Measurements from ENCODE around the gene VPS33A. TPM values are rescaled to one million over a fixed set of nuclear protein-coding genes. Genes with fewer than 3 reads are reported as not detected.

Gene VPS33A
- total and polyA plus RNA-seq, 4 donors = 6.4 to 14.9 (median 10.0) TPM

DNA sequence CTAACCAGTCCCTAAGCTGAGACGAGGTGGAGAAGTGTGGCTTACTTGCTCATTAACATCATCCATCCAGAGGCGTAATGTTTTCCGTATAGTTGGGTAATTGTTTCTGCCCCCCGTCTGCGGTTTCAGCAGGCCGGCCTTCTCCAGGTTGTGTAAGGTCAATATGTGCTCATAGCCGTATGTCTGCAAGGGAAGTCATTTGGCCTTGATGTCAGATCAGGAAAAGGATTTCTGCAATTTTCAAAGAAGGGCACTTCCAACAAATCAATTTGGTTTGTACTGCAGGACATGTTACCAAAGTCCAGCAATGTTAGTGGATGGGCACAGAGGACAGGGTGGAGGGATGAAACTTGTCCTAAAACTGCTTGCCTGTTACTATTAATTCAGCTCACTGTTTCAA, 30.6 kb downstream of the VPS33A start:
- Histone ChIP-seq H3K36me3 (ENCODE audit: control insufficient read depth in 4 of 4, insufficient read depth in 3 of 4, low read depth in 1 of 4, low read length in 3 of 4) (peaks cover 0 to 23% (median 17%) of the 10 kb centered on the region in 4 donors), H3K9me3 (ENCODE audit: control insufficient read depth in 4 of 4, low read length in 3 of 4) (no peaks in the 10 kb centered on the region), H3K27me3 (ENCODE audit: control insufficient read depth in 4 of 4, insufficient read depth in 4 of 4, low read length in 3 of 4) (no peaks in the 10 kb centered on the region), H3K27ac (ENCODE audit: low read depth in 1 of 2, low read length in 2 of 2) (peak overlapping the region; percentile 12 to 58), H3K4me3 (ENCODE audit: low read depth in 1 of 3, low read length in 3 of 3) (no peak overlapping the region), H3K9ac (ENCODE audit: low read depth in 1 of 2, low read length in 2 of 2) (no peak overlapping the region), H3K4me1 (ENCODE audit: control insufficient read depth in 4 of 4, insufficient read depth in 4 of 4, low read length in 3 of 4) (peaks cover 0 to 10% (median 6%) of the 10 kb centered on the region in 4 donors)
- WGBS = 43% methylated on average over 7 of the region's 7 CpGs
- no peak for DNase-seq (ENCODE audit: low spot score)
- TF ChIP-seq FOXA2 (IDR thresholded peaks at IDR 0.05) (no peak), JUND (IDR thresholded peaks at IDR 0.05) (peak; percentile 34 to 35), TAF1 (conservative IDR thresholded peaks at IDR 0.05) (no peak), EGR1 (IDR thresholded peaks at IDR 0.05; ENCODE audit: low read depth in 2 of 2) (no peak), SP1 (IDR thresholded peaks at IDR 0.05) (peak; percentile 81), GABPA (IDR thresholded peaks at IDR 0.05 in 1 of 2, conservative IDR thresholded peaks at IDR 0.05 in 1 of 2) (peak in 1 of 2 donors; percentile 41), RXRA (IDR thresholded peaks at IDR 0.05) (peak; percentile 74 to 82), NR2F2 (IDR thresholded peaks at IDR 0.05) (no peak), FOXA1 (IDR thresholded peaks at IDR 0.05) (no peak), HNF4A (conservative IDR thresholded peaks at IDR 0.05) (peak; percentile 89 to 93), RAD21 (IDR thresholded peaks at IDR 0.05) (peak in 1 of 2 donors; percentile 24), HNF4G (IDR thresholded peaks at IDR 0.05) (peak; percentile 73), YY1 (IDR thresholded peaks at IDR 0.05) (no peak)
- TF ChIP-seq, protein P1, sequence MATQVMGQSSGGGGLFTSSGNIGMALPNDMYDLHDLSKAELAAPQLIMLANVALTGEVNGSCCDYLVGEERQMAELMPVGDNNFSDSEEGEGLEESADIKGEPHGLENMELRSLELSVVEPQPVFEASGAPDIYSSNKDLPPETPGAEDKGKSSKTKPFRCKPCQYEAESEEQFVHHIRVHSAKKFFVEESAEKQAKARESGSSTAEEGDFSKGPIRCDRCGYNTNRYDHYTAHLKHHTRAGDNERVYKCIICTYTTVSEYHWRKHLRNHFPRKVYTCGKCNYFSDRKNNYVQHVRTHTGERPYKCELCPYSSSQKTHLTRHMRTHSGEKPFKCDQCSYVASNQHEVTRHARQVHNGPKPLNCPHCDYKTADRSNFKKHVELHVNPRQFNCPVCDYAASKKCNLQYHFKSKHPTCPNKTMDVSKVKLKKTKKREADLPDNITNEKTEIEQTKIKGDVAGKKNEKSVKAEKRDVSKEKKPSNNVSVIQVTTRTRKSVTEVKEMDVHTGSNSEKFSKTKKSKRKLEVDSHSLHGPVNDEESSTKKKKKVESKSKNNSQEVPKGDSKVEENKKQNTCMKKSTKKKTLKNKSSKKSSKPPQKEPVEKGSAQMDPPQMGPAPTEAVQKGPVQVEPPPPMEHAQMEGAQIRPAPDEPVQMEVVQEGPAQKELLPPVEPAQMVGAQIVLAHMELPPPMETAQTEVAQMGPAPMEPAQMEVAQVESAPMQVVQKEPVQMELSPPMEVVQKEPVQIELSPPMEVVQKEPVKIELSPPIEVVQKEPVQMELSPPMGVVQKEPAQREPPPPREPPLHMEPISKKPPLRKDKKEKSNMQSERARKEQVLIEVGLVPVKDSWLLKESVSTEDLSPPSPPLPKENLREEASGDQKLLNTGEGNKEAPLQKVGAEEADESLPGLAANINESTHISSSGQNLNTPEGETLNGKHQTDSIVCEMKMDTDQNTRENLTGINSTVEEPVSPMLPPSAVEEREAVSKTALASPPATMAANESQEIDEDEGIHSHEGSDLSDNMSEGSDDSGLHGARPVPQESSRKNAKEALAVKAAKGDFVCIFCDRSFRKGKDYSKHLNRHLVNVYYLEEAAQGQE (IDR thresholded peaks at IDR 0.05) = no peak
- TF ChIP-seq, protein P2, sequence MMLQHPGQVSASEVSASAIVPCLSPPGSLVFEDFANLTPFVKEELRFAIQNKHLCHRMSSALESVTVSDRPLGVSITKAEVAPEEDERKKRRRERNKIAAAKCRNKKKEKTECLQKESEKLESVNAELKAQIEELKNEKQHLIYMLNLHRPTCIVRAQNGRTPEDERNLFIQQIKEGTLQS (IDR thresholded peaks at IDR 0.05) = no peak
- TF ChIP-seq, protein P3, sequence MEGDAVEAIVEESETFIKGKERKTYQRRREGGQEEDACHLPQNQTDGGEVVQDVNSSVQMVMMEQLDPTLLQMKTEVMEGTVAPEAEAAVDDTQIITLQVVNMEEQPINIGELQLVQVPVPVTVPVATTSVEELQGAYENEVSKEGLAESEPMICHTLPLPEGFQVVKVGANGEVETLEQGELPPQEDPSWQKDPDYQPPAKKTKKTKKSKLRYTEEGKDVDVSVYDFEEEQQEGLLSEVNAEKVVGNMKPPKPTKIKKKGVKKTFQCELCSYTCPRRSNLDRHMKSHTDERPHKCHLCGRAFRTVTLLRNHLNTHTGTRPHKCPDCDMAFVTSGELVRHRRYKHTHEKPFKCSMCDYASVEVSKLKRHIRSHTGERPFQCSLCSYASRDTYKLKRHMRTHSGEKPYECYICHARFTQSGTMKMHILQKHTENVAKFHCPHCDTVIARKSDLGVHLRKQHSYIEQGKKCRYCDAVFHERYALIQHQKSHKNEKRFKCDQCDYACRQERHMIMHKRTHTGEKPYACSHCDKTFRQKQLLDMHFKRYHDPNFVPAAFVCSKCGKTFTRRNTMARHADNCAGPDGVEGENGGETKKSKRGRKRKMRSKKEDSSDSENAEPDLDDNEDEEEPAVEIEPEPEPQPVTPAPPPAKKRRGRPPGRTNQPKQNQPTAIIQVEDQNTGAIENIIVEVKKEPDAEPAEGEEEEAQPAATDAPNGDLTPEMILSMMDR (IDR thresholded peaks at IDR 0.05; ENCODE audit: low read depth, low read length, missing input control) = no peak
- TF ChIP-seq, protein P4, sequence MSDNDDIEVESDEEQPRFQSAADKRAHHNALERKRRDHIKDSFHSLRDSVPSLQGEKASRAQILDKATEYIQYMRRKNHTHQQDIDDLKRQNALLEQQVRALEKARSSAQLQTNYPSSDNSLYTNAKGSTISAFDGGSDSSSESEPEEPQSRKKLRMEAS (IDR thresholded peaks at IDR 0.05) = peak; percentile 38
- TF ChIP-seq, protein P5, sequence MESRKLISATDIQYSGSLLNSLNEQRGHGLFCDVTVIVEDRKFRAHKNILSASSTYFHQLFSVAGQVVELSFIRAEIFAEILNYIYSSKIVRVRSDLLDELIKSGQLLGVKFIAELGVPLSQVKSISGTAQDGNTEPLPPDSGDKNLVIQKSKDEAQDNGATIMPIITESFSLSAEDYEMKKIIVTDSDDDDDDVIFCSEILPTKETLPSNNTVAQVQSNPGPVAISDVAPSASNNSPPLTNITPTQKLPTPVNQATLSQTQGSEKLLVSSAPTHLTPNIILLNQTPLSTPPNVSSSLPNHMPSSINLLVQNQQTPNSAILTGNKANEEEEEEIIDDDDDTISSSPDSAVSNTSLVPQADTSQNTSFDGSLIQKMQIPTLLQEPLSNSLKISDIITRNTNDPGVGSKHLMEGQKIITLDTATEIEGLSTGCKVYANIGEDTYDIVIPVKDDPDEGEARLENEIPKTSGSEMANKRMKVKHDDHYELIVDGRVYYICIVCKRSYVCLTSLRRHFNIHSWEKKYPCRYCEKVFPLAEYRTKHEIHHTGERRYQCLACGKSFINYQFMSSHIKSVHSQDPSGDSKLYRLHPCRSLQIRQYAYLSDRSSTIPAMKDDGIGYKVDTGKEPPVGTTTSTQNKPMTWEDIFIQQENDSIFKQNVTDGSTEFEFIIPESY (IDR thresholded peaks at IDR 0.05) = no peak
